GM18907 (cell line): ENCODE data around the gene SCFD2.
"Not testable (repeated sequence)": the region's sequence is repeated elsewhere in the genome, so short reads cannot be mapped to it uniquely, and the experiment has no call there.

ENCODE experiments used
- ATAC-seq: cut with Tn5 transposase; IDR thresholded peaks from one replicate; pipeline ENCODE4 v1.9.1; 2021; ENCODE audit warnings: mild to moderate bottlenecking, moderate library complexity; ENCODE audit not compliant: unreplicated experiment

Gene SCFD2

GRCh38 chr4:53346920-53347852 lies 18.7 kb downstream of the SCFD2 start:
- no peak for ATAC-seq

GRCh38 chr4:53346392-53346791 lies 19.5 kb downstream of the SCFD2 start:
- not testable (repeated sequence) for ATAC-seq

GRCh38 chr4:53340145-53340544 lies 25.7 kb downstream of the SCFD2 start:
- not testable (repeated sequence) for ATAC-seq

- ATAC-seq, result not testable (repeated sequence)
Observed at GRCh38 chr4:53334916-53335315, 30.9 kb downstream of the SCFD2 start.

GRCh38 chr4:53326535-53326934 lies 39.3 kb downstream of the SCFD2 start:
- no peak for ATAC-seq

GRCh38 chr4:53322696-53323095 lies 43.2 kb downstream of the SCFD2 start:
- ATAC-seq, result no peak

- no peak for ATAC-seq
Observed at GRCh38 chr4:53321984-53322289, 43.9 kb downstream of the SCFD2 start.

GRCh38 chr4:53321151-53321983 lies 44.5 kb downstream of the SCFD2 start:
- ATAC-seq, result no peak

- ATAC-seq, result no peak
Observed at GRCh38 chr4:53315300-53315699, 50.6 kb downstream of the SCFD2 start.

- no peak for ATAC-seq
Observed at GRCh38 chr4:53314252-53314651, 51.6 kb downstream of the SCFD2 start.

GRCh38 chr4:53313510-53313909 lies 52.4 kb downstream of the SCFD2 start:
- ATAC-seq, result no peak

GRCh38 chr4:53309321-53310040 lies 56.4 kb downstream of the SCFD2 start:
- no peak for ATAC-seq

- peak; percentile 66 for ATAC-seq
Observed at GRCh38 chr4:53307819-53308780, 57.8 kb downstream of the SCFD2 start.

GRCh38 chr4:53307210-53307609 lies 58.7 kb downstream of the SCFD2 start:
- no peak for ATAC-seq

GRCh38 chr4:53306729-53307128 lies 59.1 kb downstream of the SCFD2 start:
- no peak for ATAC-seq

- ATAC-seq, result not testable (repeated sequence)
Observed at GRCh38 chr4:53292209-53292608, 73.7 kb downstream of the SCFD2 start.

- ATAC-seq, result no peak
Observed at GRCh38 chr4:53281438-53281837, 84.4 kb downstream of the SCFD2 start.

GRCh38 chr4:53280846-53281245 lies 85.0 kb downstream of the SCFD2 start:
- ATAC-seq, result no peak

GRCh38 chr4:53274609-53275268 lies 91.1 kb downstream of the SCFD2 start:
- ATAC-seq, result no peak

- no peak for ATAC-seq
Observed at GRCh38 chr4:53273726-53274125, 92.1 kb downstream of the SCFD2 start.
